HG03575 (cell line): Measurements from ENCODE around the gene R3HDM2.

Experiments
- ATAC-seq: cut with Tn5 transposase; IDR thresholded peaks from one replicate; pipeline ENCODE4 v1.9.1; 2021; ENCODE audit not compliant: unreplicated experiment, insufficient number of reproducible peaks, low FRiP score; ENCODE audit errors: extremely low read depth

Gene R3HDM2

DNA sequence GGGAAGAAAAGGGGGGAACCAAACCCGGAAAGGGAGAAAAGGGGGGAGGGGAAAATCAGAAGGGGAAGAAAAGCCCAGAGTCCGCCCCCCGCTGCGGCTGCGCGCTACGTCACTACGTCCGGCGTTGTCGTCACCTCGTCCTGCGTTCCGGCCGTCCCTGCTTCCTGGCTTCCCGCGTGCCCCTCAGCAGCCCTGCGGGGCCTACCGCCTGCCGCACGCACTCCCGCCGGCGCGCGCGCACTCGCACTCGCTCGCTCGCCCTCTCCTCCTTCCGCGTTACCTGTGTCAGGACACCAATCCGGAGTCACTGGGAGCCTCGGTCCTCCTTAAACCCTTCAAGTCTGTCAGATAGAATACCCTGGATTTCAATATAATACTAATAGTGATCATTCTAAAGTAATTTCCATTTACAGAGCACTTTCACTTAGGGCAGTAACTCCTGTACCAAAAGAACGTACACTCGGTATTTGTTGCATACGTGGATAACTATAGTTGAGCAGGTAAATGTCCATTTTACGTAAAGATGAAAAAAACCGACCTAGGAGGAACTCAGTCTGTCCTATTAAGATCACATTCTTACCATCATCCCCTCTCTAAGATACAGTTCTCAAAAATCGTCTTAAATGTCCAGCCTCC lies at the start of gene R3HDM2:
TSS of gene R3HDM2 (minus strand) at position 113 of the 636 bp plus-strand sequence. CDS start 120,615 bp downstream, outside the sequence.
- peak; percentile 56 for ATAC-seq

DNA sequence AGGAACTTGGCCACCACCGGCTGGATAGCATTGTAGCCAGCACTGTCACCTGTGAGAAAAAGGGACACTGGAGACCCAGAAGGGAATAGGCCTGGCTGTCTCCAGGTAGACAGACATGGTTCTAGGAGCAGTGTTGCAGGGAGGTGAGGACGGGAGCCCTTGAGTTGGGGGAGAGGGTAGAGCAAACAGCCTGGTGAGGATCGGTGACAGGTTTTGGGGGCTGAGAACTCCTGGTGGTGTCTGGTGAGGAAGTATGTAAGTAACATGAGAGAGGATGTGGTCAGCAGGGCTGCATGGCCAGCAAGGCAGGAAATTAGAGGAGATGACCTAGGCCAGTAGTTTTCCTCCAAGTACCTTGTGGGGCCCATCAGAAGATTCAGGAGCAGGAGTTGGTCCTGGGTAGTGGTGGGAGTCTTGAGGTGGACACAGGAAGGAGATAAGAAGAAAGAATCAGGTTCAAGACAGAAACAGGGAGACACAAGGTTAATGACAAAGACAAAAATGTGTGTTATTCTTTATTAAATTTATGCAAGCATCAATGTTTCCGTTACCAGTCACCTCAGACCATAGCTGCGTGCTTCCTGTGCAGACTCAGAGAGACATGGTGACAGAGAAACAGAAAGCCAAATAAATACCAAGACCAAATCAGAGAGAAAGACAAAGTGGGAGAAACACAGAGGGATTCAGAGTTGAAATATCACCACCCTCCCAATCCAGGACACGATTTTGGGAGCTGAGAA lies 48.7 kb upstream of the R3HDM2 start, which contains the start of gene ARHGAP9:
TSS of gene ARHGAP9 (minus strand) at position 491 of the 740 bp plus-strand sequence. CDS start at position 31, 460 bp downstream.
- ATAC-seq = no peak

DNA sequence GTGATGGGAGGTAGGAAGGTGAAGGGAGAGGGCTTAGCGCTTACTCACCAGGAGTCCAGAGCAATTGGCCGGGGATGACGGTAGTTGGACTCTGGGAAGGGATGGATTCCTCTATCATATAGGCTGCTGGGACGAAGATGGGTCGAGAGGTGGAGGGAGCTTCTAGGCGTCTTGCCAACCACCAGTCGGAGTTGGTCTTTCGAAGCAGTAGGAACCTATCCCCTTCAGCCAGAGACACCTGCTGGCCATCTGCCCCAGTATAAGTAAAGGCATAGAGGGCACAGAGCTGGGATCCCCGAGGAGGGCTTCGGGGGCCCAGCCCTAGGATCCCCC lies 48.2 kb upstream of the R3HDM2 start:
- no peak for ATAC-seq

DNA sequence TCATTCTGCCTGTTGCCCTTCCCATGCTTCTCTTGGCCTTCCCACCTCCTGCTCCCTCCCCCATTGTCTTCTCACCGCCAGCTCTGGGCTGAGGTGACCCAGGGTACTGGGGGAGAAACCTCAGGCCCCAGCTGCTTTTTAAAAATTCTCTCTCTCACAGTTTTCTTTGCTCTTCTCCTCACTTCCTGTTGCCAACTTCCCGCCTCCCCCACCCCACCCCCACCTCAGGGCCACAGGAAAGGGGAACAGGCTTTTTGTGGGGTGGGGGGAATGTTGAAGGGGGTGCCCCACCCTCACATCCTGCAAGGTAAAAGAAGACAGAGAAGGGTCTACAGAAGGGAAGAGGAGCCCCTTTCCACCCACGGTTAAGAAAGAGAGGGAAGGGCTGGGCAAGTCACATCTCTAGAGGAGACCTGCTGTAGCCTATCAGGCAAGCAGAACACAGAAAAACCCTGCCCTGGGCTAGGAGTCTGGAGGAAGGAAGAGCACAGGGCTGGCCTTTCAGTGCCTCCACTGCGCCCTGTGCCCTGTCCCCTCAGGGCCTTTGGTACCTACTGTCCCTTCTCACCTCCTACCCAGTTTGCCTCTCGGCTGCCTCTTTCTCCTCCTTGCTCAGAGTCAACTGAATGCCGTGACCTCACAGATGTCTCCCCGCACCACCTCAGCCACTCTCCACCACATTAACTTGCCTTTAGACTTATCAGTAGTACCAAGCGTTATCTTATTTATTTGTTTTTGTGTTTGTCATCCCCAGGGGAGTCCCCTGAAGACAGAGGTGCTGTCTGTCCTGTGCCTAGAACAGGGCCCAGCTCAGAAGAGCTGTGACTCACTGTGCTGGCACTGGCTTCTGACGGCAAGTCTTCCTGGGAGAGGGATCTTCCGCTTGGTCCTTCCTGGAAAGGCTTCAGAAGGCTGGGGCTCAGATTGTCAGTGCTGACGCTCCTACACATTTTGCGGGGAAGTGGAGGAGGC lies 47.2 kb upstream of the R3HDM2 start:
- no peak for ATAC-seq

DNA sequence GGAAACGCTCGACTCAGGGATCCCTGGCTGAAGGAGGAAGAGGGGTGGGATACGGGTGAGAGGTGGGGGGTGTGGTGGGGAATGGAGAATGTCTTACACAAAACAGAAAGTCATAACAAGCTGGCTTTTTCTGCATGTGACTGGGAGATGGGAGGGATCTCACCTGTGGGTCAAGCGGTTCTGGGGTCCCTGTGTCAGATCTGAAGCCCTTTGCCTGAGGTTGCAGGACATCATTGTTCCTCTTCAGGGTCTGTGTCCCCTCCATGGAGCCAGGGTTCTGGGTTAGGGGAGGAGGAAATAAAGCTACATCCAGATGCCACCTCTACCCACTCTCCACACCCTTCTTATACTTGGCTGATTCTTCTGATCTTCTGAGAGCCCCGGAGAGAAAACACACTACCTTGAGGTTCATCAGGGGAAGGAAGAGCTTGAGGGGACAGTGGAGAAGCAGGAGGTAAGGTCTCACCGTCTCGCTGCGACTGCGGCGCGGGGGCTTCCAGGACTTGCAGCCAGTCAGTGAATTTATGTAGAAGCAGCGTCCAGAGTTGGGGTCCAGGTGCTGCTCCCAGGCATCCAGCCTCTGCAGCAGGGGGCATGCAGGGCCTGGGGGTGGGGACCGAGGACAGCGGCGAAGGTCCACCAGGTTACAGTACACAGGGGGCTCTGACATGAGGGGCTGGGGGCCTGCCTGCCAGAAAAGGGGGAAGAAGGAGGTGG lies 46.3 kb upstream of the R3HDM2 start:
- ATAC-seq = no peak

DNA sequence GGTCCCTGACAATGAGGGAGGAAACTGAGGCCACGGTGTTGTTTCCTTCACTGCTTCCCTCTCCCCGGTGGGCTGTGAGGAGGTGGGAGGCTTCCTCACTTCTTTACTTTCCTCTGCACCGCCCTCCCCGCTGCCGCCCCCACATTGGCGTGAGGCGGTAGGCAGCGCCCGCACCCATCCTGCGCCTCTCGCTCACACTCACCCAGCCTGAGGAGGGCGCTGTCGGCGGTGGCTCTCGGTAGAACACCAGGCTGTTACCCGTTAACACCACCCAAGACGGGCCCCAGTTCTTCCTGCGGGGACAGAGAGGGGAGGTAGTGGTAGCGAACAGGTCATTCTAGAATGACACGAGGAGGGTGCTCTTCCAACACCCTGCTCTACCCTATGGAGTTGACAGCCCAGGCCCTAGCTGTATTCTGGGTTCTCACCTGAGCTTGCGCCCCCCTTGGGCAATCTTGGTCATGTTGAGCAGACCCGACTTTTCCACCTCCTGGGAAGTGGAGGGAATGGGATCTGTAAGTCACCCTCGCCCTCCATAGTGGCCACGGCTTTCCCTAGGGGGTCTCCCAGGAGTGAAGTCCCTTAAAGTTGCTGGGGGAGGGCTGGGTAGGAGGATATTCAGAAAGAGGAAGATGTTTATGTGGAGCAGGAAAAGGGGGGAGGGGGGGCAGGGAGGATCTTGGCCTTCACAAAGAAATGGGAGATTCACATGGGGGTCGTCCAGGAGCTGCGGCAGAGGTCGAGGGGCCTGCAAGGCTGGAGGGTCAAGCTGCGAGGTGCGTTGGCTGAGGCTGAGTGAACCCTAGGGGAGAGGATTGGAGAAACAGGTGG lies 45.5 kb upstream of the R3HDM2 start:
- no peak for ATAC-seq

DNA sequence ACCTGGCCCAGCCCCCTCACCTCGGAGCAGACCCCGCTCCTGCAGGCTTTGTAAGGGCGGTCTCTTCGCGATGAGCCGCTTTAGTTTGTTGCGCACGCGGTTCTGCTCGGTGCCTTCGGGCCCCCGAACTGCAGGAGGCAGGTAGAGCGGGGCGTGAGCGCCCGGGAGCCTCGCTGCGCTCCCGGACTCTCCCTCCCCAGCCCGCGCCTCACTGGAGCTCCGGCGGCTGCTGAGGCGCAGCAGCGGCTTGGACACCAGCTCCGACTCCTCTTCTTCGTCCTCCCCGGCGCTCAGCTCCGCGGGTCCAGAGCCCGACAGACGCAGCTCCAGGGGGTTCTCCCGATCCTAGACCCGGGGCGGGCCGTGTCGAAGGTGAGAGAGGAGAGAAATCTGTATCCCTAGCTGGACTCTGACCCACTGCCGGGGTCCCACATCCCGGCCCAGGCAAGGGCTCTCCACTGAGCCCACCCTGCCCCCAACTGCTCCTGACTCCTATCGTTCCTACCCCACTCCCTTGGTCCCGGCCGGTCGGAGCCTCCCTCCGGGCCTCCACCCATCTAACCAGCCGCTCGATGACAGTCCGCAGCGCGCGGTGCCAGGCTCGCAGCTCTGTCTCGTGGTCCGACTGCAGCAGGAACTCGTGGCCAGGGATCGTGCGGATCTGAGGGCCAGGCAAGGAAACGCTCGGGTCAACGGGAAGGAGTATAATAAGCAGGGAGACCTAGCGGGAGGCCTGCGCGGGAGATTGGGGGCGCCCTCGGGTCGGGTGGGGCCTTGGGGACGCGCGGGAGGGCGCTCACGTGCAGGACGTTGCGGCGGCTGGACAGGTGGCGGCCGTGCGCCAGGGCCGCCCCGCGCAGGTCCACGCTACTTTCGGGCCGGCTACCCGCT lies 44.7 kb upstream of the R3HDM2 start:
- ATAC-seq = no peak

DNA sequence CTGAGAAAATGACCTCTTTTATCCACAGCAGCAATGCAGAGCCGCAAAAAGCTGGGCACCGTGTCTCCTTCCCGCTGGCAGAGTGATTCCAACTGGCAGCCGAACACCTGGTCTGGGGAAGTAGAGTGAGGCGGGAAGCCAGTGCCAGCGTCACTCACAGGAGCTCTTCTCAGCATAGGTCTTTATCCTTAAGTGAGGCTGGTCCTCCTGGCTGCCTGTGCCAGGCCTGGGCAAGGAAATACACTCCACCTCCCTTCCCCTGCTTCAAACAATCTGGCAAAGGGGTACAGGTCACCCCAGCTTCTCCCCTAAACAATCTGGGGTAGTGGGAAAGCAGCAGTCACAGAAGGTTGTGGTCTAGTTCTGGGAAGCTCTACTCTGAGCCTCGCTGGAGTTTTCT lies 44.0 kb upstream of the R3HDM2 start:
- ATAC-seq = no peak

DNA sequence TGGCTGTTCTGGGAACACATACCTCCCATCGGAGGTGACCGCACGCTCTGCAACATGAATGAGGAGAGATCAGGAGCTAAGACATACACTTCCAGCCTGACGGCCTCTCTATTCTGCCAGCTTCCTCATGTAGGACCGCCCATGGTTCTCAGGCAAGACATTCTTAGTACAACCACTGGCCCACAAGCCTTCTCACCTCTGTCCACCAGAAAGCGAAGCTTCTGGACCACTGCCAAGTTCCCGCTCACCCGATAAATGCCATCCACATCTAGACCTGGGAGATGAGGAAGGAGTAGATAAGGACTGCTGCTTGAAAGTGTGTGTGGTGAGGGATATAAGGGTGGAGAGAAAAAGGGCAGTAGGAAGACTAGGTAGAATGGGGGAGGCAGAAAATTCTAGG lies 43.6 kb upstream of the R3HDM2 start:
- ATAC-seq = no peak

DNA sequence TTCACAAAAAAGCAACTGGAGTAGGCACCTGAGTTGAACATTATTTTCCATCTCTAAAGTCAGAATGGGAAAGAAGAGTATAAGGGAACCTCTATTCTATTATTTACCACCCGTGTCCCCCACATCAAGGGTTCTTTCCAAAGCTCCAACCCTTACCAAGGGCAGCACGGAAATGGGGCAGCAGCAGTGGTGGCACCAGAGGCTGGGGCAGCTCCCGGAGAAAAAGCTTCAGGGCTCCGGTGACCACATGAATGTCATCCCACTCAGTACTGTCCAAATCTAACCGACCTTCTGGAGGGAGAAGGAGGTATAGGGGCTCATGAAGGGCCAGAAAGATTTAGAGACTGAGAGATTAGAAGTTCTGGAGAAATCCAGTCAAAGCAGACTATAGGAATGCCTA lies 43.0 kb upstream of the R3HDM2 start:
- ATAC-seq = no peak

DNA sequence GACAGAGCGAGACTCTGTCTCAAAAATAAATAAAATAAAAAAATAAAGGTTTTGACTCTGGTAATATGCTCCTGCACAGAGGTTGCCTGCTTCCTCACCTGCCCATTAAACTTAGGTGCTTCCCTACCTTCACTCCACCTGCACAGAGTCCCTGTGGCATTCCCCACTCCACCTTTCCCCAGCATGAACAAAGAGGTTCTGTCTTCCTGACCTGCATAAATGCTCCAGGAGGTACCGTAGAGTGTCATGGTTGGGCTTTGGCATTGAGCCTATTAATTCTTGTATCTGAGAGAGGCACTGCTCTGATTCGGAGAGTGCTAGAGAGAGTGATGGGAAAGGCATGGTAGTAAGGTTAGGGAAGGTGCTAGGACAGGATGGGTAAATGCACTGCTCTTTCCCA lies 42.5 kb upstream of the R3HDM2 start:
- ATAC-seq = no peak

DNA sequence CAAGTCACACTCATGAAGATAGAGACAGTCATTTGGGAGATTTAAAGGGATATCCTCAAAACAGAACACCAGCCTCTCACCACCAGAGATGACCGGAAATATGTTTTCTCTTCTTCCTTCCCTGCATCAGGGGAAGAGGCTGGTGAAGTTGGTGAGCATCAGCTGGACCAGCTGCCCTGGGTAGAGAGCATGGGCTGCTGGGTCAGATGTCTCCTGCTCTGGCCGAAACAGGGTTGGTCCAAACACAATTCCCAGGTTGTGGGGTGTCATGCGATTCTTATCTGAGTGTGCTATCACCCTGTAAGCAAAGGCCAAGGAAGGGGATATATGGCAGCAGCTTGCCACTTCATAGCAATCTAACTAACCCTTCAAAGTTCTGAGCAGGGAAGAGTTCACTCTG lies 41.5 kb upstream of the R3HDM2 start:
- ATAC-seq = no peak

DNA sequence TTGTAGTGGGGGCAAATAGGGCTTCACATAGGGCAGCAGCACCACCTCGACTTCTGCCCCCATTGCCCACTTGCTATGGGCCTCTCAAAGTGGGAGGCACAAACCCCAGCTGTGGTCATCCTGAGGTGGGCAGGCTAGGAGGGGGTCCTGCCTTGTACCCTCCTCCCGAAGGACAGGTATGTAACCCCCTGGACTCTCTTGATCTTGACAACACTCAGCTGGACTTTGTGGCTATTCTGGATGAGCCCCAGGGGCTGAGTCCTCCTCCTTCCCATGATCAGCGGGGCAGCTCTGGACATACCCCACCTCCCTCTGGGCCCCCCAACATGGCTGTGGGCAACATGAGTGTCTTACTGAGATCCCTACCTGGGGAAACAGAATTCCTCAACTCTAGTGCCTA lies 40.8 kb upstream of the R3HDM2 start:
- no peak for ATAC-seq

DNA sequence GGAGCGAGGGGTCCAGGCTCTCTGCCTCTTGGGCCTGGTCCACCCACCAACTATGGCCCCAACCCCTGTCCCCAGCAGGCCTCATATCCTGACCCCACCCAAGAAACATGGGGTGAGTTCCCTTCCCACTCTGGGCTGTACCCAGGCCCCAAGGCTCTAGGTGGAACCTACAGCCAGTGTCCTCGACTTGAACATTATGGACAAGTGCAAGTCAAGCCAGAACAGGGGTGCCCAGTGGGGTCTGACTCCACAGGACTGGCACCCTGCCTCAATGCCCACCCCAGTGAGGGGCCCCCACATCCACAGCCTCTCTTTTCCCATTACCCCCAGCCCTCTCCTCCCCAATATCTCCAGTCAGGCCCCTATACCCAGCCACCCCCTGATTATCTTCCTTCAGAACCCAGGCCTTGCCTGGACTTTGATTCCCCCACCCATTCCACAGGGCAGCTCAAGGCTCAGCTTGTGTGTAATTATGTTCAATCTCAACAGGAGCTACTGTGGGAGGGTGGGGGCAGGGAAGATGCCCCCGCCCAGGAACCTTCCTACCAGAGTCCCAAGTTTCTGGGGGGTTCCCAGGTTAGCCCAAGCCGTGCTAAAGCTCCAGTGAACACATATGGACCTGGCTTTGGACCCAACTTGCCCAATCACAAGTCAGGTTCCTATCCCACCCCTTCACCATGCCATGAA lies 40.3 kb upstream of the R3HDM2 start:
- ATAC-seq = no peak

DNA sequence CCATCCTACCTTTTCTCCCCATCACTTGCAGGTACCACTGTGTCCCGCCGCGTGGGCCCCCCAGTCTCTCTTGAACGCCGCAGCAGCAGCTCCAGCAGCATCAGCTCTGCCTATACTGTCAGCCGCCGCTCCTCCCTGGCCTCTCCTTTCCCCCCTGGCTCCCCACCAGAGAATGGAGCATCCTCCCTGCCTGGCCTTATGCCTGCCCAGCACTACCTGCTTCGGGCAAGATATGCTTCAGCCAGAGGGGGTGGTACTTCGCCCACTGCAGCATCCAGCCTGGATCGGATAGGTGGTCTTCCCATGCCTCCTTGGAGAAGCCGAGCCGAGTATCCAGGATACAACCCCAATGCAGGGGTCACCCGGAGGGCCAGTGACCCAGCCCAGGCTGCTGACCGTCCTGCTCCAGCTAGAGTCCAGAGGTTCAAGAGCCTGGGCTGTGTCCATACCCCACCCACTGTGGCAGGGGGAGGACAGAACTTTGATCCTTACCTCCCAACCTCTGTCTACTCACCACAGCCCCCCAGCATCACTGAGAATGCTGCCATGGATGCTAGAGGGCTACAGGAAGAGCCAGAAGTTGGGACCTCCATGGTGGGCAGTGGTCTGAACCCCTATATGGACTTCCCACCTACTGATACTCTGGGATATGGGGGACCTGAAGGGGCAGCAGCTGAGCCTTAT lies 39.6 kb upstream of the R3HDM2 start:
- ATAC-seq = no peak
